Measurements from ENCODE around the gene PAPPA2. TPM values are rescaled to one million over a fixed set of nuclear protein-coding genes. Genes with fewer than 3 reads are reported as not detected.
"Not testable (repeated sequence)": the region's sequence is repeated elsewhere in the genome, so short reads cannot be mapped to it uniquely, and the experiment has no call there.

The PAPPA2 gene
- total RNA-seq, 4 donors from 2014 or later: 0.55 to 3.3 (median 2.2) TPM; not detected in 1

DNA sequence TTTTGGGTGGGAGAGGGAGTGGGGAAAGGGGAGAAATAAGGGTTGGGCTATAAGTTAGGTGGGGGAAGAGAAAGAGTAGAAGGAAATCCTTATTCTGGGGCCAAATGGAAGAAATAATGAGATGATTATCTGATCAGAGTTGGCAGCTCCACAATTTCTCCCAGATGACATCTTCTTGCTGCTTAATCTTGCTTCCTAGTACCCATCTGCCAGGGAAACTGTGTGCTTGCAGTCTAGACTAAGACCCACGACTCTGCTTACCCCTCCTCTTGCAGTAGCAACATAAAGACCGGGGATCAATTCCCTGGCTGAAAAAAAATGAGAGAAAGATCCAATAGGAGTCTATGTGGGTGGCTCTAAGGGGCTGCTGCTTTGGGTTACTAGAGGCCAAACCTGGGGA is 95.6 kb downstream of the PAPPA2 start:
- peaks cover 0 to 3% (median 0%) of the 10 kb centered on the region in 4 donors for H3K4me1 ChIP-seq
- H3K27ac ChIP-seq: no peak overlapping the region
- H3K9me3 ChIP-seq: no peaks in the 10 kb centered on the region
- no peak for TF ChIP-seq POLR2A (IDR thresholded peaks at IDR 0.05)
- no peak for TF ChIP-seq POLR2AphosphoS5 (IDR thresholded peaks at IDR 0.05)
- TF ChIP-seq EP300 (IDR thresholded peaks at IDR 0.05; ENCODE audit: low read depth): no peak
- TF ChIP-seq, protein P1, sequence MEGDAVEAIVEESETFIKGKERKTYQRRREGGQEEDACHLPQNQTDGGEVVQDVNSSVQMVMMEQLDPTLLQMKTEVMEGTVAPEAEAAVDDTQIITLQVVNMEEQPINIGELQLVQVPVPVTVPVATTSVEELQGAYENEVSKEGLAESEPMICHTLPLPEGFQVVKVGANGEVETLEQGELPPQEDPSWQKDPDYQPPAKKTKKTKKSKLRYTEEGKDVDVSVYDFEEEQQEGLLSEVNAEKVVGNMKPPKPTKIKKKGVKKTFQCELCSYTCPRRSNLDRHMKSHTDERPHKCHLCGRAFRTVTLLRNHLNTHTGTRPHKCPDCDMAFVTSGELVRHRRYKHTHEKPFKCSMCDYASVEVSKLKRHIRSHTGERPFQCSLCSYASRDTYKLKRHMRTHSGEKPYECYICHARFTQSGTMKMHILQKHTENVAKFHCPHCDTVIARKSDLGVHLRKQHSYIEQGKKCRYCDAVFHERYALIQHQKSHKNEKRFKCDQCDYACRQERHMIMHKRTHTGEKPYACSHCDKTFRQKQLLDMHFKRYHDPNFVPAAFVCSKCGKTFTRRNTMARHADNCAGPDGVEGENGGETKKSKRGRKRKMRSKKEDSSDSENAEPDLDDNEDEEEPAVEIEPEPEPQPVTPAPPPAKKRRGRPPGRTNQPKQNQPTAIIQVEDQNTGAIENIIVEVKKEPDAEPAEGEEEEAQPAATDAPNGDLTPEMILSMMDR (IDR thresholded peaks at IDR 0.05): no peak
- 25% methylated on average over 2 of the region's 2 CpGs; no CpG with 5 or more reads in 1 of the 2 donors for WGBS, 2 donors (ENCODE audit: low coverage in 1 of 2)
- no peak overlapping the region for H3K4me3 ChIP-seq
- intact Hi-C loops (cut with DNase I; ENCODE audit: low total_unique reads) (loop anchor here (2.0 kb wide), 1 partner anchor 284 kb away; no protein-coding TSS in a partner anchor), in situ Hi-C loops (cut with MboI; ENCODE audit: low pct_ligation_motif_present in 1 of 4, low pct_unique_long_range_greater_than_20kb in 1 of 4, low sequenced_read_pairs in 3 of 4) (loop anchor here (10.0 to 25.0 kb wide), 4 partner anchors 136 to 326 kb away; no protein-coding TSS in a partner anchor)
- no peaks in the 10 kb centered on the region for H3K36me3 ChIP-seq
- H3K27me3 ChIP-seq: no peaks in the 10 kb centered on the region
- DNase-seq: no peak

DNA sequence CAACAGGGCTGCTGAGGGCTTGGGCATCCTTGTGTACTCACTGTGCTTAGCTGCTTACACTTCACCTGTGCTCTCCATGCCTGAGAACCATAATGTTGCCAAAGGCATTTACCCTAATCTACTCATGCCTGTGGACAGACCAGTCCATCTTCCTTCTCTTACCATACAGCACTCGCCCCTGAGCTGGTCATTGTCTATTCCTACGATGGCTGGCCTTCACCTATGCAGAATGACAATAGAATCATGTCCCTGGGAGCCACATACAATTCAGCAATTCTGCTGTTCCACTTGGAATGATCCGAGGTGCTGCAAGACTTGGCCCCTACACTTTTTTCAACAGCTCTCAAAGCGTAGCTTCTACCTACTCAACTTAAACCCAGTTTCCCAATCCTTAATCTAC is 96.5 kb downstream of the PAPPA2 start:
- no peak for DNase-seq
- Histone ChIP-seq H3K27ac (no peak overlapping the region), H3K36me3 (no peaks in the 10 kb centered on the region), H3K9me3 (no peaks in the 10 kb centered on the region), H3K4me3 (no peak overlapping the region), H3K27me3 (no peaks in the 10 kb centered on the region), H3K4me1 (peaks cover 0 to 3% (median 0%) of the 10 kb centered on the region in 4 donors)
- TF ChIP-seq POLR2AphosphoS5 (IDR thresholded peaks at IDR 0.05) (no peak), POLR2A (IDR thresholded peaks at IDR 0.05) (no peak), EP300 (IDR thresholded peaks at IDR 0.05; ENCODE audit: low read depth) (no peak)
- TF ChIP-seq, protein P1 (IDR thresholded peaks at IDR 0.05): no peak
- intact Hi-C loops (cut with DNase I; ENCODE audit: low total_unique reads) (loop anchor here (2.0 kb wide), 1 partner anchor 283 kb away; no protein-coding TSS in a partner anchor), in situ Hi-C loops (cut with MboI; ENCODE audit: low pct_ligation_motif_present in 1 of 4, low pct_unique_long_range_greater_than_20kb in 1 of 4, low sequenced_read_pairs in 3 of 4) (loop anchor here (10.0 to 25.0 kb wide), 4 partner anchors 135 to 325 kb away; no protein-coding TSS in a partner anchor)
- 7 to 30% methylated on average over 3 to 4 of the region's 4 CpGs for WGBS, 2 donors (ENCODE audit: low coverage in 1 of 2)

DNA sequence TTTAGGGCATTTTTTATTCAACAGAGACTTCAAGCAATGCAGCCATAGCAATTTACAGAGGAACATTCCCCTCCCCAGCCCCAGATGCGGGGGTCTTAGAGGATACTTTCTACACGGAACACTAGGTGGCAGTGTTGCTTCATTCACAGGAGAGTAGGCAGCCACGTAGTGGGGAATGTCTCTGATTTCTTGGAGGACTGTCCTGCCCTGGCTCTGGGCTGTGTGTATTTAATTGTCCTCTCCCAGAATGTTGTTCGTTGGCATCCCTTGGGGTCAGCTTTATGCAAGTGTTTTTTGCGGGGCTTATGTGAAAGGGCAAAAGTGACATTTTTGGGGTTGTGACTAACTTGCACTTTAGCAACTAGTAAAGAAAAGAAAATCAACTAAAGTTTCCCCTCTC is 96.9 kb downstream of the PAPPA2 start:
- peak; percentile 21 for DNase-seq
- WGBS, 2 donors (ENCODE audit: low coverage in 1 of 2): 0 to 3% methylated on average over 2 to 5 of the region's 5 CpGs
- intact Hi-C loops (cut with DNase I; ENCODE audit: low total_unique reads): loop anchor here (1.0 to 10.0 kb wide), 3 partner anchors 125 to 321 kb away; no protein-coding TSS in a partner anchor
- Histone ChIP-seq H3K9me3 (no peaks in the 10 kb centered on the region), H3K27me3 (no peaks in the 10 kb centered on the region), H3K36me3 (no peaks in the 10 kb centered on the region), H3K27ac (no peak overlapping the region), H3K4me3 (no peak overlapping the region), H3K4me1 (peaks cover 0 to 3% (median 0%) of the 10 kb centered on the region in 4 donors)
- TF ChIP-seq POLR2AphosphoS5 (IDR thresholded peaks at IDR 0.05) (no peak), POLR2A (IDR thresholded peaks at IDR 0.05) (no peak), EP300 (IDR thresholded peaks at IDR 0.05; ENCODE audit: low read depth) (no peak)
- TF ChIP-seq, protein P1 (IDR thresholded peaks at IDR 0.05): peak; percentile 63 to 76 (median 73)
- in situ Hi-C loops (cut with MboI; ENCODE audit: low pct_ligation_motif_present in 1 of 4, low pct_unique_long_range_greater_than_20kb in 1 of 4, low sequenced_read_pairs in 3 of 4): loop anchor here (10.0 to 25.0 kb wide), 4 partner anchors 135 to 325 kb away; no protein-coding TSS in a partner anchor

DNA sequence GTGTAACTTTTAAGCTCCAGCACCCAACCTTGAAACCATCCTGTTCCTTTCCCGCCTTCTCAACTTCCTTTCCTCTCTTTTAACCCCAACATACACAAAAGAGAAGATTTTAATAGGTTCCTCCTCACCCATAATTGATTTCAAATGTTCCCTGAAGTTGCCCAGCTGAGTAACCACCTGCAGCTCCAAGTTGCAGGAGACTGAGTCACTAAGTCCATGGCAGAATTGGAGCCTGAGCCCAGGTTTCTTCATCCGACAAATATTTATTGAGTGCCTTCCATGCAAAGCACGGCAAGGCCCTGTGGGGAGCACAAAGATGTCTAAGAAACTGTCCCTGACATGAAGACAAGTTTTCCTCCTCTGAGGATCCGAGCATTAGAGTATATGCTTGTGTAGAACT is 97.7 kb downstream of the PAPPA2 start:
- TF ChIP-seq POLR2A (IDR thresholded peaks at IDR 0.05): no peak
- TF ChIP-seq, protein P1 (IDR thresholded peaks at IDR 0.05): no peak
- TF ChIP-seq POLR2AphosphoS5 (IDR thresholded peaks at IDR 0.05): no peak
- no peak for TF ChIP-seq EP300 (IDR thresholded peaks at IDR 0.05; ENCODE audit: low read depth)
- in situ Hi-C loops (cut with MboI; ENCODE audit: low pct_ligation_motif_present in 1 of 4, low pct_unique_long_range_greater_than_20kb in 1 of 4, low sequenced_read_pairs in 3 of 4): loop anchor here in 3 of 4 donors (25.0 kb wide), 2 partner anchors 277 to 302 kb away; no protein-coding TSS in a partner anchor
- DNase-seq: no peak
- Histone ChIP-seq H3K4me3 (no peak overlapping the region), H3K27ac (no peak overlapping the region), H3K36me3 (no peaks in the 10 kb centered on the region), H3K9me3 (no peaks in the 10 kb centered on the region), H3K4me1 (peaks cover 0 to 3% (median 0%) of the 10 kb centered on the region in 4 donors), H3K27me3 (no peaks in the 10 kb centered on the region)
- intact Hi-C loops (cut with DNase I; ENCODE audit: low total_unique reads): loop anchor here (1.0 to 10.0 kb wide), 2 partner anchors 124 to 321 kb away; no protein-coding TSS in a partner anchor
- WGBS, 2 donors (ENCODE audit: low coverage in 1 of 2): 79 to 80% methylated on average over 4 of the region's 4 CpGs

DNA sequence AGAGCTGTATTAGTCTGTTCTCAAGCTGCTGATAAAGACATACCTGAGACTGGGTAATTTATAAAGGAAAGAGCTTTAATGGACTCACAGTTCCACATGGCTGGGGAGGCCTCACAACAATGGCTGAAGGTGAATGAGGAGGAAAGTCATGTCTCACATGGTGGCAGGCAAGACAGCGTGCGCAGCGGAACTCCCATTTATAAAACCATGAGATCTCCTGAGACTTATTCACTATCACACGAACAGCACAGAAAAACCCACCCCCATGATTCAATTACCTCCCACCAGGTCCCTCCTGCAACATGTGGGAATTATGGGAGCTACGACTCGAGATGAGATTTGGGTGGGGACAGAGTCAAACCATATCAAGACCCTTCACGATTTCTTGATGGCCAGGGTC is 98.8 kb downstream of the PAPPA2 start:
- H3K4me3 ChIP-seq, H3K27ac ChIP-seq, H3K36me3 ChIP-seq, H3K4me1 ChIP-seq, H3K9me3 ChIP-seq, H3K27me3 ChIP-seq, DNase-seq: not testable (repeated sequence)
- whole genome bisulfite sequencing, 2 donors (ENCODE audit: low coverage in 1 of 2): 90% methylated on average over 7 of the region's 7 CpGs; no CpG with 5 or more reads in 1 of the 2 donors
- in situ Hi-C loops (cut with MboI; ENCODE audit: low pct_ligation_motif_present in 1 of 4, low pct_unique_long_range_greater_than_20kb in 1 of 4, low sequenced_read_pairs in 3 of 4) (loop anchor here in 3 of 4 donors (25.0 kb wide), 2 partner anchors 276 to 301 kb away; no protein-coding TSS in a partner anchor), intact Hi-C loops (cut with DNase I; ENCODE audit: low total_unique reads) (loop anchor here (10.0 kb wide), 1 partner anchor 123 kb away; no protein-coding TSS in a partner anchor)

Measured in transverse colon (tissue), 4 donors.